Memory B cell (primary cell): ENCODE measurements around the gene POF1B.

Experiments
- ATAC-seq: fragments of 150-1000 bp; cut with Tn5 transposase; 2 replicates; pipeline ENCODE4 v1.10.0; 2021; ENCODE audit warnings: low read depth, mild to moderate bottlenecking, moderate library complexity
- DNase-seq, 2 donors: peaks; one replicate each; pipeline ENCODE4 v3.0.0; 2022; ENCODE audit warnings: low spot score in 2 of 2
- H3K27ac Mint-ChIP-seq: one replicate; pipeline ENCODE4 v1.8.0; 2022; ENCODE audit warnings: mild to moderate bottlenecking, moderate library complexity, mixed read lengths
- H3K27me3 Mint-ChIP-seq: one replicate; pipeline ENCODE4 v1.8.0; 2022; ENCODE audit warnings: mixed read lengths
- H3K36me3 Mint-ChIP-seq: one replicate; pipeline ENCODE4 v1.8.0; 2022; ENCODE audit warnings: mild to moderate bottlenecking, mixed read lengths
- H3K4me1 Mint-ChIP-seq: one replicate; pipeline ENCODE4 v1.8.0; 2022; ENCODE audit warnings: mixed read lengths
- H3K4me3 Mint-ChIP-seq: one replicate; pipeline ENCODE4 v1.8.0; 2022; ENCODE audit warnings: mild to moderate bottlenecking, moderate library complexity, mixed read lengths
- H3K9me3 Mint-ChIP-seq: one replicate; pipeline ENCODE4 v1.8.0; 2022; ENCODE audit warnings: mixed read lengths

Gene POF1B, protein sequence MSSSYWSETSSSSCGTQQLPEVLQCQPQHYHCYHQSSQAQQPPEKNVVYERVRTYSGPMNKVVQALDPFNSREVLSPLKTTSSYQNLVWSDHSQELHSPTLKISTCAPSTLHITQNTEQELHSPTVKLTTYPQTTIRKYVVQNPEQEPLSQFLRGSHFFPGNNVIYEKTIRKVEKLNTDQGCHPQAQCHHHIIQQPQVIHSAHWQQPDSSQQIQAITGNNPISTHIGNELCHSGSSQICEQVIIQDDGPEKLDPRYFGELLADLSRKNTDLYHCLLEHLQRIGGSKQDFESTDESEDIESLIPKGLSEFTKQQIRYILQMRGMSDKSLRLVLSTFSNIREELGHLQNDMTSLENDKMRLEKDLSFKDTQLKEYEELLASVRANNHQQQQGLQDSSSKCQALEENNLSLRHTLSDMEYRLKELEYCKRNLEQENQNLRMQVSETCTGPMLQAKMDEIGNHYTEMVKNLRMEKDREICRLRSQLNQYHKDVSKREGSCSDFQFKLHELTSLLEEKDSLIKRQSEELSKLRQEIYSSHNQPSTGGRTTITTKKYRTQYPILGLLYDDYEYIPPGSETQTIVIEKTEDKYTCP

DNA sequence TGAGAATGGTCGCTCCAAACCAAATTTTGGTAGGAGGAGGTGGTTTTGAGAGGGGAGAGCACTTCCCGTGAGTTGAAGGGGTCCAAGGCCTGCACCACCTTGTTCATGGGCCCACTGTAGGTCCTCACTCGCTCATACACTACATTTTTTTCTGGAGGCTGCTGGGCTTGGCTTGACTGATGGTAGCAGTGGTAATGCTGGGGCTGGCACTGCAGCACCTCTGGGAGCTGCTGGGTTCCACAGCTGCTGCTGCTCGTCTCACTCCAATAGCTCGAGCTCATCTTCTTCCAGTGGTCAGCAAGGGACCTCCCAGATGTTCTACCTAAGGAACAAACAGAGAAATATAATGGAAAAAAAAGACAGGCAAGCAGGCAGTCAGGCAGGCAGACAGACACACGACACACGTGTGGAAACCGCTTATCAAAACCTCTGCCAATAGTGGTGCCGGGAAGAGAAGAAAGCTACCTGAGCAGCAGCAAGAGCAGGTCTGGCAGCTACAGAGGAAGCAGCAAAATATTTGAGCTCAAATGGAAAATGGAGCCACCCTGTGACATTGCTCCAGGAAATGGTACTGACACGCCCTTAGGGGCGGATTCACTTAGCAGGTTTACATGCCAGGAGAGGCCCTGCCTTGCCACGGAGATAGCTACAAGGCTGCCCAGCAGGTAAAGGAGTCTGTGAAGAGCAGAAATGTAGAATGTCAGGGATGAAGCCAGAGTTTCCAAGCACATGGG is at the start of gene POF1B:
POF1B (minus strand) TSS at position 492 of the 734 bp plus-strand sequence; CDS start at position 281, 211 bp downstream.
- ATAC-seq = peak; percentile 74
- Mint-ChIP-seq H3K4me3 (peak within 1 kb of the TSS; percentile 82), H3K27me3 (no peaks in the 10 kb centered on the region), H3K9me3 (no peaks in the 10 kb centered on the region), H3K4me1 (peaks cover 7% of the 10 kb centered on the region), H3K27ac (peak within 1 kb of the TSS; percentile 73), H3K36me3 (no peaks in the 10 kb centered on the region)
- DNase-seq = no peak

DNA sequence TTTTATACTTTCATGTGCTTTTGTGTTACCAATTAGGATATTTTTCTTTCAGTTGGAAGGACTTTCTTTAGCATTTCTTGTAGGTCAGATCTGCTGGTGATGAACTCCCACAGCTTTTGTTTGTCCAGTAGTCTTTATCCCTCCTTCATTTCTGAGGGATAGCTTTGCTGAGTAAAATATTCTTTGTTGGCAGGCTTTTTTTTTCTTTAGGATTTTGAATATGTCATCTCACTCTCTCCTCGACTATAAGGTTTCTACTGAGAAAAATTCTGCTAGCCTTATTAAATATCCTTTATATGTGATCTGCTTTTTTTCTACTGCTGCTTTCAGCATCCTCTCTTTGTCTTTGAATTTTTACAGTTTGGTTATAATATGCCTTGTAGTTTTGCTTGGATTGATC is 49.6 kb upstream of the POF1B start:
- no peak for DNase-seq
- Mint-ChIP-seq H3K36me3 (peaks cover 1% of the 10 kb centered on the region), H3K27ac (no peak overlapping the region), H3K9me3 (peaks cover 3% of the 10 kb centered on the region), H3K4me1 (no peaks in the 10 kb centered on the region), H3K27me3 (no peaks in the 10 kb centered on the region), H3K4me3 (no peak overlapping the region)
- no peak for ATAC-seq

DNA sequence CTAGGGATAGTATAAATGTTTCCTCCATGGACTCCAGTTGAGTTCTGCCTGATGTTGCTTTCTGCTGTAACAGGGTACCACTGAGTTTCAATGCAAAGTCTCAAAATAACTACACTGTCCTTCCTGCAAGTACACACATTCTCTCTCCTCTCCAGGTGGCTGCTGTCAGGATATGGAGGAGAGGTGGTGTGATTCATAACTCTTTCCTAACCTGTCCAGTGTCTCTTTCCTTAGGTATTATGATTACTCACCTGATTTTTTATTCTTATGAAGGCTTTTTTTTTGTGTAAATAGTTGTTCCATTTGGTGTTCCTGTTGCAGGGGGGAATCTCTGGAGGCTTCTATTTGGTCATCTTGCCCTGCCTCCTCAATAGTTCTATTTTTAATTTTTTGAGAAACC is 39.8 kb upstream of the POF1B start:
- no peak for DNase-seq
- no peaks in the 10 kb centered on the region for H3K27me3 Mint-ChIP-seq
- H3K4me1 Mint-ChIP-seq = no peaks in the 10 kb centered on the region
- no peak for ATAC-seq
- H3K27ac Mint-ChIP-seq = no peak overlapping the region
- no peaks in the 10 kb centered on the region for H3K36me3 Mint-ChIP-seq
- no peak overlapping the region for H3K4me3 Mint-ChIP-seq
- peaks cover 7% of the 10 kb centered on the region for H3K9me3 Mint-ChIP-seq

DNA sequence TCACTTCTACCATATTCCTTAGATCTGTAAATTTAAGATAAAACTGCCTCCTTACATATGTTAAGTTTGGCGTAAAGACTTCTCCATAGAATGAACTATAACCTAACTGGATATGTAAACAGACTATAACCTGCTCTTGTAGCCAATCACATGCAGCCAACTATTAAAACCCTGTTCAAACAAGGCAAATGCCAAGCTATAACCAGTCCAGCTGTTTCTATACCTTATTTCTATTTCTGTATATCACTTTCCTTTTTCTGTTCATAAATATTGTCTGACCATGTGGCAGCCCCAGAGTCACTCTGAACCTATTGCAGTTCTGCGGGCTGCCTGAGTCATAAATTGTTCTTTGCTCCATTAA is 12.4 kb upstream of the POF1B start:
- Mint-ChIP-seq H3K36me3 (no peaks in the 10 kb centered on the region), H3K4me1 (no peaks in the 10 kb centered on the region), H3K27me3 (no peaks in the 10 kb centered on the region), H3K9me3 (no peaks in the 10 kb centered on the region), H3K4me3 (no peak overlapping the region), H3K27ac (no peak overlapping the region)
- ATAC-seq = no peak
- no peak for DNase-seq

DNA sequence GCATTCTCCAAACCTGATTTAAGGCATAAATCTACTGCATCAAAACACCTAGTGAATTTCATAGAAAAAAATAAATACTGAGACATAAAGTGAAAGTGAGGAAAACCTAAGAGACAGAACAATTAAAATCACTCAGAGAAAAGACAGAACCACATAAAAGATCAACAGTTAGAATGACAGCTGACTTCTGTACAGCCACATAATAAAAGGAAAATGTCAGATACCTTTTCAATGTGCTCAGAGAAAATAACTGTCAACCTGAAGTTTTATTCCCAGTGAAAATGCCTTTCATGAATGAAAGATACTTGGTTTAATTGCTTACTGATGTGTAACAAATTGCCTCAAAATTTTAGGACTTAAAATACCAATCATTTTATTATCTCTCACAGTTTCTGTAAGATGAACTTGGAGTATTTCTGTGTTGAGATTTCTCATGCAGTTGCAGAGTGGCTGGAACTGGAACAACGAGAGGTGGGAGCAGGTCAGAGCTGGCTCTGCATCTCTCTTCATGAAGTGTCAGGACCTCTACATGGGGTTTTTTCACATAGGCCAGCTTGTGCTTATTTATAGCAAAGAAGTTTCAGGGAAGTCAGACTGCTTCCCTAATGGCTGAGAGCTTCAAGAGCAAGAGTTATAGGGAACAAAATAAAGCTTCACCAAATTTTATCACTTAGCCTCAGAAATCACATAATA is 11.9 kb upstream of the POF1B start:
- Mint-ChIP-seq H3K27ac (no peak overlapping the region), H3K4me1 (no peaks in the 10 kb centered on the region), H3K36me3 (no peaks in the 10 kb centered on the region), H3K4me3 (no peak overlapping the region), H3K9me3 (no peaks in the 10 kb centered on the region), H3K27me3 (no peaks in the 10 kb centered on the region)
- ATAC-seq (no peak), DNase-seq (no peak)

DNA sequence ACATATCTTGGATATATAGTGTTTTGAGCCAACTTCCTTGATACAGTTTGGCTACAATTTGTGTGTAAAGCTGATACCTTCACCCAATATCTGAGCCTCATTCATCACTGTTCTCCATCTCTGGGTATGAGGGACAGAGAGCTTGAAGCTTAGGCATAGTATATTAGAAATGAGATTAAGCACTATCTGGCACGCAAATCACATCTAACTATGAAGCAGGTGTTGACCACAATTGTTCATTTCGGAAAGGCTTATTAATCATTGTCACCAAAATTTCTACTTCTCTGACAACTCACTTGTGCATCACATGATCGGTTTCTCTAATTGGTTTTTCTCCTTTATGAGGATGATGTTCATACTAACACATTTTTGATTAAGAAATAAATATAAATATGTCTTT is 2.1 kb upstream of the POF1B start:
- Mint-ChIP-seq H3K27ac (no peak overlapping the region), H3K4me1 (peaks cover 7% of the 10 kb centered on the region), H3K9me3 (no peaks in the 10 kb centered on the region), H3K27me3 (no peaks in the 10 kb centered on the region), H3K4me3 (no peak overlapping the region), H3K36me3 (no peaks in the 10 kb centered on the region)
- DNase-seq (no peak), ATAC-seq (no peak)

DNA sequence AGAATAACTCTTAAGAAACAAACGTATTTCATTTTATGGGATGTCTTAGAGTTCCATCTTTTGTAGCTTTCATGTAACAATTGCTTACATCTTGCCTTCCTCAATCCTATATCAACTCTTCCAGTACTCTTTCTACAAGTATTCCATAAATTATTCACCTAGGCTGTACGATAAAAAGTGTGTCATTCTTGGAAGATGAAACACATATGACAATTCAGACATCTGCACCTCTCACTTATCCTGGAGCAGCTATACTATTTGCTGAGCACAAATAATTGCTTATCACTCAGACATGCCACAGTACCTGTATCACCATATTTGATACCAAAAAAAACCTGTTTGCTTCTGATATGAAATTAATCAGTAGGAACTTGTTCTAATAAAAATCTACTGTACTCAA is 1.0 kb downstream of the POF1B start:
- Mint-ChIP-seq H3K4me1 (peaks cover 7% of the 10 kb centered on the region), H3K27me3 (no peaks in the 10 kb centered on the region), H3K9me3 (no peaks in the 10 kb centered on the region), H3K27ac (peak overlapping the region; percentile 73), H3K4me3 (peak overlapping the region; percentile 82), H3K36me3 (no peaks in the 10 kb centered on the region)
- ATAC-seq = no peak
- DNase-seq = no peak

DNA sequence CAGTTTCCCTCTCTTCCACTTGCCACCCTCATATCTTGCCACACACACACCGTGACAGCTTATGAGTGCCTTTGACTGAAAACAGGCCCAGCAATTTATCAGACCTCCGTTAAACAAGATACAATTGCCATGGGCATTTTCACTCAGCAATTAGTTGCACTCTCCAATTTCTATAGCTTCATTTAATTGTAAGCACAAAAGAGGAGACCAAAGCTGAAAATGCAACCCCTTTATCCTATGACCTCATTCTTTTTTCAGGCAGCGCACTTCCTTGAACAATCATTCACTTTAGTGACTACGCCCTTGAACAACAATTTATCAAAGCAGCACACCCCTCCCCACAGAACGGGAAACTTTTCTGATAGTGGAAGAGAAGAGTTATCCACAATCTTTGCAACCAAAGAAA is 4.1 kb downstream of the POF1B start:
- H3K4me1 Mint-ChIP-seq = peaks cover 7% of the 10 kb centered on the region

DNA sequence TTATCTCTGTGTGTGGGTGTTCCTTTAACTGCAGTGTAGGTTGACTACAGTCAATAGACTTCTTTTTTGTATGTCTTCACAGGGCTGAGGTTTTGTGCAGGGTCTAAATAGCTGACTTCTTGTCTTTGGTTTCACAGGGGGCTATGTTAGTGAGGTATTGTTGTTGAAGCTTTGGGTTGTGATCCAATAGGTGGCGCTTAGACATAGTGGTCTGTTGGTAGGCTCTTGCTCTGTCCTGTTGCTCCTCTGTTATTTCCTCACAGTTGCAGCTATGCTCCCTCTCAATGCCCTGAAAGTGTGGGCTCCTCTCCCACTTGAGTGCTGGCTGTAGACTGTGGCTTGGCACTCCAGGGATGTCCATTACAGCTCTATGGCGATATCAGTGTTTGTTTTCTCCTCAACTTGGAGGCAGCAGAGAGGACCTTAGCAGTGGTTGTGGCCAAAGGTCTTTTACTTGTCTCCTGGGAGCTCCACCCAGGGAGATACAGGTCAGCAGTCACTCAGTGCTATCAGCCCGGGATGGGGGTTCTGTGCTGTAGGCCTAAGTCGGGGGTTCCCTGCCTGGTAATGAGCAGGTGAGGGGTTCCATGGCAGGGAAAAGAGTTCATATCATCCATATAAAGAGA is 14.0 kb downstream of the POF1B start:
- DNase-seq (no peak), ATAC-seq (no peak)
- Mint-ChIP-seq H3K36me3 (no peaks in the 10 kb centered on the region), H3K9me3 (peaks cover 6% of the 10 kb centered on the region), H3K27me3 (no peaks in the 10 kb centered on the region), H3K27ac (no peak overlapping the region), H3K4me1 (no peaks in the 10 kb centered on the region), H3K4me3 (no peak overlapping the region)

More for the DNA sequence above, 4.1 kb downstream of the POF1B start:
- Mint-ChIP-seq H3K27me3 (no peaks in the 10 kb centered on the region), H3K9me3 (no peaks in the 10 kb centered on the region), H3K4me3 (no peak overlapping the region), H3K27ac (no peak overlapping the region), H3K36me3 (no peaks in the 10 kb centered on the region)
- no peak for DNase-seq
- no peak for ATAC-seq

DNA sequence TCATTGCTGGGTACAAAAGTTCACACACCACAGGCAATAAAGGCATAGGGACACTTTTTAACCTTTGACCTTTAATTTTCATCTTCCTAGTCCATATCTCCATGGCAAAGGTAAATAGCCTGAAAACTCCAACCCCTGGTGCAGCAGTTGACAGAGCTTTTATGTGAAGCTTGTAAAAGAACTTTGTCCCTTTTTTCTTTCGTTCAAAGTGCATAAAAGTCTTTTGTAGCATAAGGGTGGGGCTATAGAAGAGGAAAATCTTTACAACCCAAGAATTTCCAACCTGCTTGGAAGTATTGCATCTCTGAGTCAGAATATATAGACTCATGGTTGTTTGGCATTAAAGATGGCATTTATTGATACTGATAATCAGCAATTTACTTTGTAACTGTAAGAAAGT is 20.4 kb downstream of the POF1B start:
- H3K9me3 Mint-ChIP-seq = peaks cover 6% of the 10 kb centered on the region
- H3K27ac Mint-ChIP-seq = no peak overlapping the region
- DNase-seq = no peak
- ATAC-seq = no peak
- no peaks in the 10 kb centered on the region for H3K36me3 Mint-ChIP-seq
- no peak overlapping the region for H3K4me3 Mint-ChIP-seq
- H3K27me3 Mint-ChIP-seq = no peaks in the 10 kb centered on the region
- H3K4me1 Mint-ChIP-seq = no peaks in the 10 kb centered on the region

DNA sequence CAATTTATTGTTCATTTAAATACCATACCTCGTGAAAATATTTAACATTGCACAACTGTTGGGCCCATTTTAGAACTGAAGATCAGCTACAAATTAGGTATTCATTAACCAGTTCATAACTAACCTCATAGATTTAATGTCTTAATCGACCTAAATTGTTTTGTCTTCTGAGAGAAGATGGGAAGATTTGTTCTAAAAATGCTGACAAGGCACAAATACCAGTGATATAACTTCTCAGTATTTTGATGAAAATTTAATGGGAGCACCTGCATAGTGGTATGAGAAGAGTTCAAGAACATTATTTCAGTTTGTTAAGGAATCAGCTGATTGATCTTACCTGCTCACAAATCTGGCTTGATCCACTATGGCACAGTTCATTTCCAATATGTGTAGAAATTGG is 33.9 kb downstream of the POF1B start:
- H3K27ac Mint-ChIP-seq = no peak overlapping the region
- H3K9me3 Mint-ChIP-seq = no peaks in the 10 kb centered on the region
- no peaks in the 10 kb centered on the region for H3K4me1 Mint-ChIP-seq
- ATAC-seq (no peak), DNase-seq (no peak)
- H3K27me3 Mint-ChIP-seq = no peaks in the 10 kb centered on the region
- no peaks in the 10 kb centered on the region for H3K36me3 Mint-ChIP-seq
- no peak overlapping the region for H3K4me3 Mint-ChIP-seq

DNA sequence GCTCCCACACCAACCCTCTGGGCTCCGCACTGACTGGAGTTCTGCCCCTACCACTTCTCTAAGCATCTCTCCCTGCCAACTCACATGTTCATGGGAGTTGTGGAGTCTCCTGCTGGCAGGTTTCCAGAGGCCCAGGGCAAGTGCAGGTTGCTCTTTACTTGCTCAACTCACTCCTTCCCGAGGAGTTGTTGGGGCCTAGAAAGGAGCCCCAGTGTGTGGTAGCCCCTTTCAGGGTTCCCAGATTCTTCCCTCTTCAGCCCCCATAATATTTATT is 52.5 kb downstream of the POF1B start:
- Mint-ChIP-seq H3K36me3 (no peaks in the 10 kb centered on the region), H3K4me1 (no peaks in the 10 kb centered on the region), H3K4me3 (no peak overlapping the region), H3K27ac (no peak overlapping the region), H3K9me3 (peaks cover 4% of the 10 kb centered on the region), H3K27me3 (no peaks in the 10 kb centered on the region)
- ATAC-seq (no peak), DNase-seq (no peak)

DNA sequence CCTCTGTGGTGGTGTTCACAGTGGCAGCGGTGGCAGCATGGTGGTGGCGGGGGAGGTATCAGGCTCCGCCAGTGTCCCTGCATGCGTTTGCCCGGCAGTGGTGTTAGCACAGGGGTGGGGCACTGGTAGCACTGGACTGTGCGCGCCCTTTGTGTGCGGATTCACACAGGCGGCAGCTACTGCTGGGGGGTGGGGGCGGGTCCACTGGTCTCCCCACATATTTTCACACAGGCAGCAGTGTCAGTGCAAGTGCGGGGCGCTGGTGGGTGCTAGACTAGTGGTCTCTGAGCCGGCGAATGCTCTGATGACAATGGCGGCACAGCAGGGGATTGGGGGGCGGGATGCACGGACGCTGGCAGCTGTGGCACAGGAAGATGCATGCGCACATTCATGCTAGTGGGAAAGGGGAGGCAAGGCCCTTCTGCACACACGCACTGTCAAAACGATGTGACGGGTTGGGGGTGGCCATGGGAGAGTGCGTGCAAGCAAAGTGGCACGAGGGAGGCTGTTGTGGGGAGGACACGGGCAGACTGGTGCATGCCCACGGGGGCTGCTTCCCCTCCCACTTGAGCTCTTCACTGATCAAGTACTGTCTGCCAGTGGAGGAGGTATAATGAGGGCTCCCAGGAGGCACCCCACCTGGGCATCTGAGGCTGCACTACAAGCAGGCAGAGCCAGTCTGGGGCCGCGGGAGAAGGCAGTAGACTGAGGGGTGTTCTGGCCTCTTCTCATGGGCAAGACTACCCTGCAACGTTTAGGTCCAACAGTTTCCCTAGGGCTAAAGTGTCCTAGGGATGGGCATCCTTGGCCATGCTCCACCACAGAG is 53.0 kb downstream of the POF1B start:
- Mint-ChIP-seq H3K9me3 (peaks cover 4% of the 10 kb centered on the region), H3K4me1 (no peaks in the 10 kb centered on the region), H3K4me3 (no peak overlapping the region), H3K27ac (no peak overlapping the region), H3K27me3 (no peaks in the 10 kb centered on the region), H3K36me3 (no peaks in the 10 kb centered on the region)
- DNase-seq (no peak), ATAC-seq (no peak)
